Endothelial cell of umbilical vein (primary cell): ENCODE measurements around the gene VEPH1. TPM values are rescaled to one million over a fixed set of nuclear protein-coding genes. Genes with fewer than 3 reads are reported as not detected.

Experiments used
- BruUV-seq: library from RNA; stranded (reverse); fragments of 400-500 nt; replicated peaks from 2 replicates; lab custom pipeline; 2021; lab: Mats Ljungman, UMichigan
- CTCF ChIA-PET: fragments of 300-600, 350-600 bp; sonication (Branson Sonifier 250); formaldehyde crosslinking; loops from one replicate; lab custom pipeline; 2021; ENCODE audit warnings: antibody characterized with exemption, inconsistent platforms; lab: Charles Lee
- POLR2A ChIA-PET: fragments of 300-600, 350-600 bp; sonication (Branson Sonifier 250); formaldehyde crosslinking; loops from one replicate; lab custom pipeline; 2021; ENCODE audit warnings: antibody characterized with exemption, inconsistent platforms; lab: Charles Lee
- DNase-seq: peaks from one replicate; pipeline ENCODE4 v3.0.0-alpha.2; 2011; ENCODE audit warnings: low read depth, low spot score
- FAIRE-seq: peaks from 2 replicates; lab custom pipeline; 2011; peaks lifted over from hg19 to GRCh38; lab: Jason Lieb, UNC
- H2AFZ ChIP-seq: 2 replicates; pipeline ENCODE4 v1.6.0; 2012; ENCODE audit warnings: low read depth, low read length, control low read depth, inconsistent platforms
- H3K27ac ChIP-seq: 2 replicates; pipeline ENCODE4 v1.5.1; 2011; ENCODE audit warnings: low read depth, mild to moderate bottlenecking, control low read depth, low read length, moderate library complexity; ENCODE audit not compliant: insufficient read depth
- H3K27me3 ChIP-seq, 2 experiments: 2 replicates each; pipeline versions ENCODE4 v1.6.0 to v1.6.1; 2011; ENCODE audit warnings: low read length in 2 of 2, mixed read lengths in 1 of 2; ENCODE audit not compliant: control insufficient read depth in 2 of 2, insufficient read depth in 2 of 2
- H3K36me3 ChIP-seq, 2 experiments: 2 replicates in 1 of 2; 3 replicates in 1 of 2; pipeline ENCODE4 v1.5.1; 2011; ENCODE audit warnings: low read length in 2 of 2, mild to moderate bottlenecking in 1 of 2, moderate library complexity in 1 of 2; ENCODE audit not compliant: control insufficient read depth in 2 of 2, insufficient read depth in 2 of 2; ENCODE audit errors: extremely low read depth in 1 of 2
- H3K4me1 ChIP-seq: 3 replicates; pipeline ENCODE4 v1.5.1; 2011; ENCODE audit warnings: mild to moderate bottlenecking, low read length; ENCODE audit not compliant: control insufficient read depth, insufficient read depth; ENCODE audit errors: extremely low read depth
- H3K4me2 ChIP-seq: 2 replicates; pipeline ENCODE4 v1.6.1; 2011; ENCODE audit warnings: low read length, control low read depth, mixed read lengths; ENCODE audit not compliant: insufficient read depth
- H3K4me3 ChIP-seq, 3 experiments: fragments of 200-600 bp in 1 of 3; sonication (generic), shearing (Covaris generic) in 1 of 3; replicated peaks in 1 of 3; 2 replicates each; pipeline ENCODE4 v1.5.1; 2011 to 2016; ENCODE audit warnings: control low read depth in 3 of 3, low read length in 3 of 3, mild to moderate bottlenecking in 2 of 3, inconsistent platforms in 1 of 3, low read depth in 1 of 3, moderate library complexity in 1 of 3; ENCODE audit not compliant: insufficient read depth in 1 of 3
- H3K79me2 ChIP-seq: 2 replicates; pipeline ENCODE4 v1.6.0; 2012; ENCODE audit warnings: low read length, inconsistent platforms; ENCODE audit not compliant: control insufficient read depth, insufficient read depth
- H3K9ac ChIP-seq: replicated peaks from 2 replicates; pipeline ENCODE3; 2011; ENCODE audit warnings: low read length, control low read depth; ENCODE audit not compliant: insufficient read depth; ENCODE audit errors: extremely low read depth
- H3K9me1 ChIP-seq: replicated peaks from 3 replicates; pipeline ENCODE4 v1.6.0; 2011; ENCODE audit warnings: mild to moderate bottlenecking, low read length; ENCODE audit not compliant: control insufficient read depth, insufficient read depth; ENCODE audit errors: extremely low read depth
- H3K9me3 ChIP-seq: replicated peaks from 2 replicates; pipeline ENCODE4 v1.5.1; 2012; ENCODE audit warnings: low read length, inconsistent platforms; ENCODE audit not compliant: control insufficient read depth, insufficient read depth
- H4K20me1 ChIP-seq: replicated peaks from 2 replicates; pipeline ENCODE3; 2011; ENCODE audit warnings: mild to moderate bottlenecking, low read length; ENCODE audit not compliant: control insufficient read depth, insufficient read depth; ENCODE audit errors: extremely low read depth
- EZH2 ChIP-seq: IDR thresholded peaks from 2 replicates; pipeline ENCODE4 v1.6.1; 2012; ENCODE audit warnings: borderline replicate concordance, low read depth, mild to moderate bottlenecking, moderate library complexity, low read length, inconsistent platforms; ENCODE audit not compliant: severe bottlenecking
- FOS ChIP-seq: IDR thresholded peaks from 2 replicates; pipeline ENCODE4 v1.6.1; 2011; ENCODE audit warnings: mild to moderate bottlenecking, low read length, moderate library complexity, borderline replicate concordance; ENCODE audit not compliant: insufficient read depth
- JUN ChIP-seq: IDR thresholded peaks from 2 replicates; pipeline ENCODE4 v1.6.1; 2011; ENCODE audit warnings: borderline replicate concordance, low read depth; ENCODE audit not compliant: insufficient read length, insufficient read depth
- MYC ChIP-seq: IDR thresholded peaks from one replicate; pipeline ENCODE4 v1.6.1; 2011; ENCODE audit warnings: mild to moderate bottlenecking, low read depth, low read length
- dilution Hi-C: fragments of 300-500 bp; cut with MboI; formaldehyde crosslinking; loops from one replicate; pipeline ENCODE4 v1.15.0; 2019; ENCODE audit warnings: low sequenced_read_pairs; ENCODE audit not compliant: extremely low pct_ligation_motif_present
- intact Hi-C: fragments of 100-400 bp; cut with micrococcal nuclease; formaldehyde crosslinking; loops from one replicate; pipeline ENCODE4 v1.10.0; 2022
- polyA plus RNA-seq, 4 experiments: library from polyadenylated mRNA; depleted of rRNA in 3 of 4; stranded (reverse) in 3 of 4; unstranded in 1 of 4; fragments of >200 nt; gene quantifications; 2 replicates each; pipeline versions ENCODE4 v1.2.1 to v1.2.3, GENCODE V29; 2011 to 2012; ENCODE audit warnings: missing spikeins in 1 of 4
- total RNA-seq: library from RNA; stranded (reverse); gene quantifications from 2 replicates; pipeline ENCODE4 v1.2.3, GENCODE V29; 2021
- TF ChIP-seq, protein P1 (sequence below): IDR thresholded peaks from 2 replicates; pipeline ENCODE4 v1.6.1; 2011; ENCODE audit not compliant: insufficient read depth, insufficient read length

Gene VEPH1
- total and polyA plus RNA-seq, 2 donors (not counting 3 experiments of a cell fraction or from before 2014, with no cell fraction given), result 42.9 to 136 TPM

- Histone ChIP-seq H2AFZ (no peak overlapping the region), H3K36me3 (peaks cover 4 to 18% of the 10 kb centered on the region in 2 experiments), H3K27ac (no peak overlapping the region), H3K4me1 (peaks cover 9% of the 10 kb centered on the region), H3K9ac (no peak overlapping the region), H4K20me1 (no peaks in the 10 kb centered on the region), H3K4me2 (no peak overlapping the region), H3K4me3 (no peak overlapping the region), H3K9me3 (no peaks in the 10 kb centered on the region), H3K79me2 (peaks cover 93% of the 10 kb centered on the region), H3K9me1 (no peaks in the 10 kb centered on the region), H3K27me3 (no peaks in the 10 kb centered on the region)
- dilution Hi-C loops, result no loop called here
- DNase-seq, result no peak
- ChIA-PET CTCF (interaction anchor here (0.8 to 10.1 kb wide), 8 partner anchors 31 to 406 kb away, joined by 3 to 97 read pairs (median 6); partner anchors contain the start of gene CCNL1), POLR2A (no interaction called here)
- no TSS peak for BruUV-seq
- intact Hi-C loops, result no loop called here
- FAIRE-seq, result no peak
- TF ChIP-seq EZH2 (no peak), FOS (no peak), JUN (no peak)
These were observed 7.4 kb downstream of the VEPH1 start for GRCh38 chr3:157495846-157496245.

- peaks cover 4 to 18% of the 10 kb centered on the region in 2 experiments for H3K36me3 ChIP-seq
- CTCF ChIA-PET, result interaction anchor here (0.6 to 10.1 kb wide), 6 partner anchors 33 to 1257 kb away, joined by 3 to 97 read pairs (median 4); no protein-coding TSS in a partner anchor
- no peaks in the 10 kb centered on the region for H4K20me1 ChIP-seq
- BruUV-seq, result no TSS peak
- FAIRE-seq (no peak), DNase-seq (no peak)
- no peak overlapping the region for H3K9ac ChIP-seq
- intact Hi-C loops (loop anchor here (5.0 kb wide), 1 partner anchor 142 kb away; no protein-coding TSS in a partner anchor), dilution Hi-C loops (no loop called here)
- no peaks in the 10 kb centered on the region for H3K9me1 ChIP-seq
- H3K27me3 ChIP-seq, result no peaks in the 10 kb centered on the region
- no peak overlapping the region for H2AFZ ChIP-seq
- no peak overlapping the region for H3K27ac ChIP-seq
- TF ChIP-seq FOS, result no peak
- TF ChIP-seq, protein P1, sequence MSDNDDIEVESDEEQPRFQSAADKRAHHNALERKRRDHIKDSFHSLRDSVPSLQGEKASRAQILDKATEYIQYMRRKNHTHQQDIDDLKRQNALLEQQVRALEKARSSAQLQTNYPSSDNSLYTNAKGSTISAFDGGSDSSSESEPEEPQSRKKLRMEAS, result no peak
- TF ChIP-seq EZH2, result no peak
- no peak for TF ChIP-seq MYC
- peaks cover 93% of the 10 kb centered on the region for H3K79me2 ChIP-seq
- H3K4me1 ChIP-seq, result peaks cover 3% of the 10 kb centered on the region
- no peak overlapping the region for H3K4me3 ChIP-seq
- no peak overlapping the region for H3K4me2 ChIP-seq
- H3K9me3 ChIP-seq, result no peaks in the 10 kb centered on the region
- POLR2A ChIA-PET, result no interaction called here
These were observed 8.5 kb downstream of the VEPH1 start for GRCh38 chr3:157494581-157495281.
